K562 (cell line): ENCODE data around the gene SELPLG. TPM values are rescaled to one million over a fixed set of nuclear protein-coding genes. Genes with fewer than 3 reads are reported as not detected.
A peak's percentile ranks its signal among the peaks of the same experiment; 100 is the strongest.

ENCODE experiments used
- ATAC-seq: fragments of 200-7000 bp; cut with Tn5 transposase; 3 replicates; pipeline ENCODE4 v1.9.1; 2020; ENCODE audit warnings: moderate library complexity
- BruUV-seq: library from RNA; stranded (reverse); fragments of 400-500 nt; replicated peaks from 2 replicates; lab custom pipeline; 2021; lab: Mats Ljungman, UMichigan
- CTCF ChIA-PET: fragments of 300-600 bp; formaldehyde crosslinking; extraction: SDS; loops from one replicate; lab custom pipeline; 2021; ENCODE audit warnings: low intra/inter-chr PET ratio; lab: Yijun Ruan, JAX
- POLR2A ChIA-PET: fragments of 300-600, 350-650 bp; sonication (Branson Sonifier 250); formaldehyde crosslinking; extraction: SDS; loops from one replicate; lab custom pipeline; 2021; ENCODE audit warnings: antibody characterized with exemption, inconsistent platforms; lab: Yijun Ruan, JAX
- DNase-seq, 4 experiments: peaks; one replicate each; pipeline versions ENCODE4 v3.0.0 to v3.0.0-alpha.2; 2011 to 2018; ENCODE audit warnings: low spot score in 3 of 4, mixed read lengths in 3 of 4; ENCODE audit errors: extremely low read depth in 1 of 4
- FAIRE-seq: peaks from 2 replicates; lab custom pipeline; 2011; peaks lifted over from hg19 to GRCh38; lab: Jason Lieb, UNC
- H2AFZ ChIP-seq: 2 replicates; pipeline ENCODE4 v1.6.0; 2011; ENCODE audit warnings: low read depth, low read length, control low read depth, inconsistent platforms
- H3K27ac ChIP-seq: fragments of 200-600 bp; 3 replicates; pipeline ENCODE4 v1.8.0; 2011; ENCODE audit warnings: low read depth, mild to moderate bottlenecking, control low read depth, inconsistent platforms, low read length, moderate library complexity, mixed read lengths; ENCODE audit errors: extremely low read depth
- H3K27me3 ChIP-seq, 2 experiments: fragments of 300-600 bp in 1 of 2; 2 replicates in 1 of 2; 3 replicates in 1 of 2; pipeline versions ENCODE4 v1.6.0 to v1.8.0; 2011; ENCODE audit warnings: inconsistent platforms in 2 of 2, low read length in 2 of 2, mild to moderate bottlenecking in 1 of 2, mixed read lengths in 1 of 2, moderate library complexity in 1 of 2; ENCODE audit not compliant: control insufficient read depth in 2 of 2, insufficient read depth in 2 of 2
- H3K36me3 ChIP-seq: fragments of 300-600 bp; 3 replicates; pipeline ENCODE4 v1.8.0; 2011; ENCODE audit warnings: mild to moderate bottlenecking, low read length, inconsistent platforms; ENCODE audit not compliant: control insufficient read depth, insufficient read depth
- H3K4me1 ChIP-seq, 2 experiments: fragments of 200-600 bp in 1 of 2; replicated peaks in 1 of 2; 2 replicates in 1 of 2; 3 replicates in 1 of 2; pipeline versions ENCODE4 v1.5.1 to v1.8.0; 2011; ENCODE audit warnings: inconsistent platforms in 2 of 2, low read length in 2 of 2, mild to moderate bottlenecking in 1 of 2, mixed read lengths in 1 of 2, moderate library complexity in 1 of 2; ENCODE audit not compliant: control insufficient read depth in 2 of 2, insufficient read depth in 2 of 2
- H3K4me2 ChIP-seq: 2 replicates; pipeline ENCODE4 v1.6.1; 2011; ENCODE audit warnings: low read length, control low read depth, inconsistent platforms, mixed read lengths; ENCODE audit not compliant: insufficient read depth
- H3K4me3 ChIP-seq: fragments of 200-600 bp; sonication (generic), shearing (Covaris generic); 2 replicates; pipeline ENCODE4 v1.5.1; 2016; ENCODE audit warnings: control low read depth, inconsistent platforms
- H3K79me2 ChIP-seq: fragments of 200-600 bp; 3 replicates; pipeline ENCODE4 v1.8.0; 2011; ENCODE audit warnings: low read length, inconsistent platforms; ENCODE audit not compliant: control insufficient read depth, insufficient read depth
- H3K9ac ChIP-seq, 2 experiments: 2 replicates each; pipeline versions ENCODE4 v1.6.0 to v1.6.1; 2011; ENCODE audit warnings: low read depth in 2 of 2, low read length in 2 of 2, control low read depth in 1 of 2, inconsistent platforms in 1 of 2, mild to moderate bottlenecking in 1 of 2, mixed read lengths in 1 of 2; ENCODE audit not compliant: insufficient read depth in 1 of 2
- H3K9me1 ChIP-seq: one replicate; pipeline ENCODE4 v1.6.0; 2011; ENCODE audit warnings: inconsistent platforms, mild to moderate bottlenecking, low read length, moderate library complexity; ENCODE audit not compliant: control insufficient read depth, insufficient read depth
- H3K9me3 ChIP-seq: replicated peaks from 2 replicates; pipeline ENCODE4 v1.5.1; 2011; ENCODE audit warnings: low read depth, low read length, inconsistent platforms; ENCODE audit not compliant: control insufficient read depth, insufficient read depth
- H4K20me1 ChIP-seq: replicated peaks from 2 replicates; pipeline ENCODE4 v1.6.1; 2011; ENCODE audit warnings: low read length, inconsistent platforms, mixed read lengths; ENCODE audit not compliant: control insufficient read depth, insufficient read depth
- MEIS2 ChIP-seq: fragments of 450-650 bp; IDR thresholded peaks from 2 replicates; pipeline ENCODE4 v1.6.1; 2014; ENCODE audit warnings: mild to moderate bottlenecking; ENCODE audit not compliant: partially characterized antibody
- NR2C2 ChIP-seq, 2 experiments: fragments of 200-800 bp in 1 of 2; sonication (Bioruptor generic) in 1 of 2; sonication (generic) in 1 of 2; formaldehyde crosslinking in 1 of 2; IDR thresholded peaks; 2 replicates each; pipeline versions ENCODE4 v1.6.1 to v1.8.0; 2016 to 2022; ENCODE audit warnings: mild to moderate bottlenecking in 1 of 2, missing compliant biosample characterization in 1 of 2, missing genetic modification characterization in 1 of 2, missing genetic modification reagents in 1 of 2
- PBX2 ChIP-seq, 2 experiments: IDR thresholded peaks in 1 of 2; conservative IDR thresholded peaks in 1 of 2; 2 replicates each; pipeline ENCODE4 v1.6.1; 2016; ENCODE audit warnings: low read depth in 2 of 2, mild to moderate bottlenecking in 1 of 2, missing compliant biosample characterization in 1 of 2, missing genetic modification characterization in 1 of 2, moderate library complexity in 1 of 2
- POLR2G ChIP-seq: fragments of 200-400 bp; formaldehyde crosslinking; IDR thresholded peaks from 2 replicates; pipeline ENCODE4 v1.6.1; 2017; ENCODE audit warnings: low read depth, mild to moderate bottlenecking, antibody characterized with exemption, low read length, moderate library complexity
- WGBS: fragments of 100-300 bp; shearing (Covaris generic); methylation state at CpG from one replicate; pipeline ENCODE4 v1.1.6; 2016; ENCODE audit warnings: low coverage, mixed read lengths; ENCODE audit not compliant: insufficient coverage; ENCODE audit errors: missing lambda C conversion rate; 5-methylcytosine and 5-hydroxymethylcytosine counted together
- in situ Hi-C: fragments of 300-500 bp; cut with MboI; formaldehyde crosslinking; loops from 4 replicates; pipeline ENCODE4 v1.15.0; 2018; ENCODE audit warnings: inconsistent platforms, mixed read lengths
- intact Hi-C: fragments of 100-400 bp; cut with micrococcal nuclease; formaldehyde crosslinking; loops from 2 replicates; pipeline ENCODE4 v1.14.2; 2022
- polyA plus RNA-seq, 8 experiments: library from polyadenylated mRNA; depleted of rRNA in 4 of 8; stranded (reverse) in 5 of 8; unstranded in 3 of 8; fragments of >200 nt; fragmentation: Nextera tagmentation in 2 of 8; fragmentation: Illumina TruSeq in 1 of 8; extraction: Ambion mirVana in 2 of 8; extraction: Trizol in 1 of 8; gene quantifications; 2 replicates each; pipeline versions ENCODE4 v1.2.1 to v1.2.3, GENCODE V29; 2011 to 2014; ENCODE audit warnings: inconsistent platforms in 1 of 8, missing spikeins in 1 of 8
- total RNA-seq, 7 experiments: library from RNA; depleted of rRNA in 6 of 7; stranded (reverse); fragments of >200 nt in 6 of 7; fragmentation: Illumina TruSeq in 2 of 7; extraction: Trizol in 2 of 7; gene quantifications; 2 replicates each; pipeline versions ENCODE4 v1.2.1 to v1.2.3, GENCODE V29; 2011 to 2021; ENCODE audit warnings: low replicate concordance in 1 of 7

Gene SELPLG
- total and polyA plus RNA-seq, 9 of the 15 experiments (the other 6 are each of a cell fraction or from before 2014, with no cell fraction given), result 0.22 to 10.2 (median 1.7) TPM

GRCh38 chr12:108580531-108580930, 53.2 kb downstream of the SELPLG start:
- ChIA-PET CTCF (no interaction called here), POLR2A (interaction anchor here (1.4 kb wide), 1 partner anchor 8 kb away, joined by 3 read pairs; no protein-coding TSS in a partner anchor)
- intact Hi-C loops, result no loop called here
- no peak for DNase-seq
- H2AFZ ChIP-seq, result no peak overlapping the region
- TF ChIP-seq NR2C2 (CRISPR knock-in tag; IDR thresholded peaks at IDR 0.05) (no peak), NR2C2 (tag; IDR thresholded peaks at IDR 0.05) (peak; percentile 29; the same call in 1 of the 2 replicates), PBX2 (CRISPR knock-in tag; IDR thresholded peaks at IDR 0.05; ENCODE audit: low read depth) (no peak), PBX2 (tag; conservative IDR thresholded peaks at IDR 0.05; ENCODE audit: low read depth) (peak; percentile 56; the same call in 1 of the 2 replicates), MEIS2 (peak; percentile 15), POLR2G (no peak)
- TF ChIP-seq, all 486 proteins: peak for 3
- Histone ChIP-seq H3K4me2 (no peak overlapping the region), H4K20me1 (no peaks in the 10 kb centered on the region; the same call in 1 of the 2 replicates), H3K9ac (no peak overlapping the region), H3K36me3 (no peaks in the 10 kb centered on the region), H3K27ac (no peak overlapping the region), H3K9me1 (no peaks in the 10 kb centered on the region), H3K79me2 (no peaks in the 10 kb centered on the region), H3K9me3 (no peaks in the 10 kb centered on the region), H3K27me3 (peaks cover 2 to 33% of the 10 kb centered on the region in 2 experiments; a peak in 4 of 5 replicates), H3K4me3 (no peak overlapping the region), H3K4me1 (peaks cover 0 to 5% of the 10 kb centered on the region in 2 experiments; a peak in 1 of 5 replicates)
- BruUV-seq, result no TSS peak
- ATAC-seq (no peak), FAIRE-seq (peak; percentile 59)
- in situ Hi-C loops, result no loop called here
- 13% methylated on average over 3 of the region's 3 CpGs for WGBS
